G401 (cell line): ENCODE results near the gene CD209. TPM values are rescaled to one million over a fixed set of nuclear protein-coding genes. Genes with fewer than 3 reads are reported as not detected.
A peak's percentile ranks its signal among the peaks of the same experiment; 100 is the strongest.

ENCODE experiments used
- DNase-seq: peaks from one replicate; pipeline ENCODE4 v3.0.0-alpha.2; 2015; ENCODE audit warnings: low spot score
- in situ Hi-C: cut with HindIII; loops from 2 replicates; pipeline ENCODE4 v1.10.0; 2016; ENCODE audit warnings: low sequenced_read_pairs, mixed read lengths
- total RNA-seq: library from RNA; depleted of rRNA; stranded (reverse); fragments of >200 nt; shearing (Covaris generic); gene quantifications from 2 replicates; pipeline ENCODE4 v1.2.3, GENCODE V29; 2014

CD209 gene
- total RNA-seq, 1 experiment from 2014 or later, result not detected

GRCh38 chr19:7742575-7742974, 4.8 kb downstream of the CD209 start:
- in situ Hi-C loops, result no loop called here
- peak; percentile 86 for DNase-seq

GRCh38 chr19:7740682-7741054, 6.7 kb downstream of the CD209 start:
- DNase-seq, result no peak
- in situ Hi-C loops, result no loop called here

DNA sequence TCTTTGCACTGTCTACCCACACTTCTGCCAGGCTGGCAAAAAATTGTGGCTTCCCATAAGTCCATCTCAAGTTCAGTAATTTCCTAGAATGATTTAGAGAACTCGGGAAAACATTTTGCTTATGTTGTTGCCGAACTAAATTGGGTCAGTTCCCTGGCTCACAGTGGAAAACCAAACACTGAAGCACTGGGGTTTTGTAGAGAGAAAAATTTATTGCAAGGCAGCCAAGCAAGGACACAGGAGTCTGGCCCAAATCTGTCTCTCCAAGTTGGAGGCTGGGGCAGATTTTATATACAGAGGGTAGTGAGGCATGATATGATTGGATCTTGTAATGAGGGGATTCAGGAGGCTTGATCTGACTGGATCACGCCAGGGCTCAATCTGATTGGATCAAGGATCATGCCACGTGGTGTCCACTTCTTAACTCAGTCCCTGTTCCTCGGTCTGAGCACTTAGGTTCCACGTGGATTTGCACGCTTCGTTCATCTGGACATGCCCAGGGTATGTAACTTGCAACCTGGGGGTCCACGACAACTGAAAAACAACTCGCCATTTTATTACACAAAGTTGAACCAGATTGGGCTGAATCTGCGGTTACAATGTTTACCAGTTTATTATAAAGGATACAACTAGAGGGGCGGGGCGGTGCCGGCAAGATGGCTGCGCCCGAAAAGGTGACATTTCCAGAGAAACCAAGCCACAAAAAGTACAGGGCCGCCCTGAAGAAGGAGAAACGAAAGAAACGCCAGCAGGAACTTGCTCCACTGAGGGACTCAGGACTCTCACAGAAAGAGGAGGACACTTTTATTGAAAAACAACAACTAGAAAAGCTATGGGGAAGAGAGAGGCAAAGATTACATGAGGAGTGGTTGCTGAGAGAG, 7.3 kb downstream of the CD209 start:
- peak; percentile 82 for DNase-seq
- in situ Hi-C loops, result no loop called here

DNA sequence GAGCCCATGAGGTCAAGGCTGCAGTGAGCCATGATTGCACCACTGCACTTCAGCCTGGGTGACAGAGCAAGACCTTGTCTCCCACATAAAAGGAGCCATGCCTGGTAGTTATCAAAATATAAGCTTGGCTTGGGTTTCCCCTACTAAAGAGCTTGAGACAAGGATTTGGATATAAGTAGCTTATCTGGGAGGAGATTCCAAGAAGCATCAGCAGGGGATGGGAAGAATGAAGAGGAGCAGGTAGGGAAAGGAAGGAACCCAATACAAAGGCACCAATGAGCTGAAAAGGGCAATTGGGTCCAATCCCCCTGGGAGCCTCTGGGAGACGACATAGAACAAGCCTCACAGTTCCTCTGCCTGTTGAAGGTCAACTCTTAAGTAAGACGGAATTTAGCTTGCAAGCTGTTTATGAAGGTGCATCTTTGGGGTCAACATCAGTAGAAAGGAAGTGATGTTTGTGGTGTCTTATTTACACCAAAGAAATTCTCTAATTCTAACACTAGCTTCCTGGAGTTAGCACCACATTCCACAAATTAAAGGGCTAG, 8.1 kb downstream of the CD209 start:
- in situ Hi-C loops, result no loop called here
- no peak for DNase-seq

- in situ Hi-C loops, result no loop called here
- DNase-seq, result no peak
Measured at GRCh38 chr19:7738023-7738422, 9.3 kb downstream of the CD209 start.

GRCh38 chr19:7737215-7737614, 10.1 kb downstream of the CD209 start:
- in situ Hi-C loops, result no loop called here
- no peak for DNase-seq

- in situ Hi-C loops, result no loop called here
- DNase-seq, result no peak
Measured at GRCh38 chr19:7736148-7736547, 11.2 kb downstream of the CD209 start.

GRCh38 chr19:7734220-7735203, 12.8 kb downstream of the CD209 start:
- in situ Hi-C loops, result no loop called here
- DNase-seq, result no peak

GRCh38 chr19:7733376-7733775, 14.0 kb downstream of the CD209 start:
- DNase-seq, result no peak
- in situ Hi-C loops, result no loop called here

DNA sequence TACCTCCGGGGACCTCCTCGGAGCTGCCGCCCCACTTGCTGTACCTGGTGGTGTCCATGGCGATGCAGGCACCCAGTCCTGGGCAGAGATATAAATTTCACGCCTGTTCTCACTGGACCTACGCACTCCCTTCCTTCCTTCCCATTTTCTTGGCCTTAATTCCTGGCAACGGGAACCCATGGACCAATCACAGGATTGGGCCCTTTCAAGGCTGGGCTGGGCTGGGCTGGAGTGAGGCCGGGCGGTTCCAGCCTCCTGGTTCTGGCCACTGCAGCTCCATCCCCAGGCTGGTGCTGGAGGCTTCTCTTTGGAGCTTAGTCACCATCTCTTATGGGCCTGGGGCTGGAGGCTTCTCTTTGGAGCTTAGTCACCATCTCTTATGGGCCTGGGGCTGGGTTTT, 15.3 kb downstream of the CD209 start, which contains the start of gene CLEC4G:
Gene CLEC4G, minus strand, starts transcription at position 66 of the 400 bp plus-strand sequence. Its CDS starts 8 bp downstream, at position 58.
- peak; percentile 34 for DNase-seq
- in situ Hi-C loops, result no loop called here

DNA sequence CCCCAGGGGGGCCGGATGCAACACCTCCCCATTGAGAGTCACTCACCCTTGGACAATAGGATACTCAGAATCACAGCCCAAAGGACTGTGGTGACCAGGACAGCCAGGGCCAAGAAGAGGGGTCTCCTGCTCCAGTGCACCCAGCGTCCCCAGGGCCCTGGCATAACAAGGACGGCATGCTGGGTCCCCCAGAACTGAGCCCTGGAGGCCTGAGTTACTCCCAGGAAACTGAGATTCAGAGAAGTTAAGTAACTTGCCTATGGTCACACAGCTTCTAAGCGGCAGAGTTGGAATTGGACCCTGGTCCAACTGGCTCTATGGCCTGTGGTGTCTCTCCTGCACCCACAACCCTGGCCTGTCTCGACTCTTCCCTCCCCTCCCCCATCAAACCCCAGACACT, 15.7 kb downstream of the CD209 start:
- in situ Hi-C loops, result no loop called here
- DNase-seq, result no peak

DNA sequence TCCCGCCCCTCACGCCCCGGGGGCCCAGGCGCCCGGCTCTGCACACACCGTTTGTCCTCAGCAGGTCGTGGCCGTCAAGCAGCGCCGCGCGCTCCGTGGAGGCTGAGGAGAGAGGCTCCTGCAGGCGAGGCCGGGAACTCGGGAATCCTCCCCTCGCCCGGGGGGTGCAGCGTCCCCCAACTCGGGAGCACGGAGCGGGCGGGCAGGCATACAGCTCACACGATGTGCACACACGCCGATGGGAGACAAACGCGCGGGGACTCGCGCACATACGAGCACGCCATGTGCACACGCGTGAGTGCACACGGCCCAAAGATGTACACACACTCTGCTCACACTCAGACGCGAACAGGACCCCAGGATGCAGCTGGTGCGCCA, 16.1 kb downstream of the CD209 start:
- no peak for DNase-seq
- in situ Hi-C loops, result no loop called here

- in situ Hi-C loops, result no loop called here
- DNase-seq, result no peak
Measured at GRCh38 chr19:7730286-7731217, 16.8 kb downstream of the CD209 start.

DNA sequence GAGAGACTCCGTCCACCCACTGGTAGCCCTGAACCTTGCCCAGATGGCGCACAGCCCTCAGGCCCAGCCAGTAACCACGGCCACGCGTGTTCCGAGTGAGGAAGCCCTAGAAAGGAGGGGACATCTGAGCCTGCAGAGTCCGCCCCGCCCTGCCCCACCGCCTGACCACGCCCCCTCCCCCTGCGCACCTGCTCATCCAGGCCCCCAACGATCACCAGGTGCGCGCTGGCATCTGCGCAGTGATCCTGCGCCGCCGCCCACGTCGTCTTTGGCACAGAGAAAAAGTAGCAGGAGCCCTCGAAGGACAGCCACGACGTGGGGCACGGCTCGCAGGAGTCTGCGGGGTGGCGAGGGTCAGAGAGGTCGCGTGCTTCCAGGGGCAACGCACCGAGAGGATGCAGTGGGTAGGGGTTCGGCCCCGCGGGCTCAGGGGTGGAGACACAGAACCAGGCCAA, 17.5 kb downstream of the CD209 start:
- in situ Hi-C loops, result no loop called here
- DNase-seq, result no peak

DNA sequence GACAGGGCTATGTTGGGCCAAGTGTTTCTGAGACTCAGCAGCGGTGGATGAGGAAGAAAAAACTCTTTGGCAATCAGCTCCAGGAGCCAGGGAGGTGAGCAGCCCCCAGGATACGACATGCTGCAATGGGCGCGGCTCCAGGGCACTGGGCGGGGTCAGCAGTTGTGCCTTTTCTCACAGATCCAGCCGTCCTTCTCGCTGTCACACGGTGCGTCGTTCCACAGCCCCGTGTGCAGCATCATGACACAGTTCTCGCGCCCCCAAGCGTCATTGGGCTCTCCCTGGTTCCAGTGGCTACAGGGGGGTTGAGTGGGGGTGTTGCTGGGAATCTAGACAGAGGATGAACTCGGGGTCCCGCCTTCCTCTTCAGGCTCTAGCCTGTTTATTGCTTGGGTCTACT, 18.1 kb downstream of the CD209 start:
- DNase-seq, result no peak
- in situ Hi-C loops, result no loop called here

DNA sequence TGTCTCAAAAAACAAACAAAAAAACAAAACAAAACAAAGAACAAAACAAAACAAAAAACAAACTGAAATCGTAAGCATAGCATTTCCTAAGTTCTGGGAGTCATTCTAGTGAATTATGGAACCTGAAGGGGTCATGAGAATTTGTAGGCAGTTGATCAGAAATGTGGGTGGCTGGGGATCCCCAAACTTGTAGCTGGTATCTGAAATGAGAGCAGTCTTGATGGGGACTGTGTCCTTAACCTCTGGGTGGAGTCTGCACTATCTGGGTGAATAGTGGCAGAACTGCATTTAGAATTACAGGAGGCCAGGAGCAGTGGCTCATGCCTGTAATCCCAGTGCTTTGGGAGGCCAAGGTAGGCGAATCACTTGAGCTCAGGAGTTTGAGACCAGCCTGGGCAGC, 21.5 kb downstream of the CD209 start:
- in situ Hi-C loops, result no loop called here
- no peak for DNase-seq

DNA sequence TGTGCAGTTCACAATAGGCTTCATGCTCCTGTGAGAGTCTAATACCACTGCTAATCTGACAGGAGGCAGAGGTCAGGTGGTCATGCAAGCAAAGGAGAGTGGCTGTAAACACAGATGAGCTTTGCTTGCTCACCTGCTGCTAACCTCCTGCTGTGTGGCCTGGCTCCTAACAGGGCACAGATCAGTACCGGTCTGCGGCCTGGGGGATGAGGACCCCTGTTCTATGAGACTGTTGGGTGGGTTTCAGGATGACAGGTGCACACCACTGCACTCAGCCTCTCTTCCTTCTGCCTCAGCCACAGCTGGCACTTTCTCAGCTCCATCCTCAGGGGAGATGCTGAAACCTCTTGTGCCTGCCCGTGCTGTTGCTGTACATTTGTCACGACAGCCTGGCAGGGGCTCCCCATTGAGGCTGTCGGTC, 25.1 kb downstream of the CD209 start:
- peak; percentile 78 for DNase-seq

DNA sequence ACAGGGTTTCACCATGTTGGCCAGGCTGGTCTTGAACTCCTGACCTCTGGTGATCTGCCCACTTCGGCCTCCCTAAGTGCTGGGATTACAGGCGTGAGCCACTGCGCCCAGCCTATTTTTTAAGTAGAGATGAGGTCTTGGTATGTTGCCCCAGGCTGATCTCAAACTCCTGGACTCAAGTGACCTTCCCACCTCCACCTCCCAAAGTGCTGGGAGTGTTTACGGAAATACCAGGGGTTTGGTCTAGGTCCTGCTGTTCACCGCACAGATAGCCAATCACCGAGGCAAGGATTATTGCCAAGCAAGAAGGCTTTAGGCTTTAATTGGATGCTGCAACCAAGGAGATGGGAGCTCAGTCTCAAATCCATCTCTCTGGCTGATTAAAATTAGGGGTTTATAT, 27.0 kb downstream of the CD209 start:
- DNase-seq, result no peak
- in situ Hi-C loops, result no loop called here

More for the DNA sequence above, 25.1 kb downstream of the CD209 start:
- in situ Hi-C loops, result no loop called here

DNA sequence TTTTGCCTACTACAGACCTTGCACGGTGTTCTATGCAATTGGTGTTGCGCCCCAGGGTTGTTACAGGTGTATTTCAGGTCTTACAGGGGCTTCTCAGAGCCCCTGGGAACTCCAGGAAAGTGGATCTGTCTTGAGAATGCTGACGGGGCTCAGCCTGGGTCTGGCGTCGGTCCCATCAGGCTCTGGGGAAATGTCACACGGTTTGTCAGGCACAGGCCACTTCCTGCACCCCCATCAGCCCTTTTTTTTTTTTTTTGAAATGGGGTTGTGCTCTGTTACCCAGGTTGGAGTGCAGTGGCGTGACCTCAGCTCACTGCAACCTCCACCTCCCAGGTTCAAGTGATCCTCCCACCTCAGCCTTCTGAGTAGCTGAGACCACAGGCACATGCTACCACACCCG, 28.7 kb downstream of the CD209 start:
- in situ Hi-C loops, result no loop called here
- DNase-seq, result no peak
